Measurements from ENCODE around the gene KIF16B.

DNA sequence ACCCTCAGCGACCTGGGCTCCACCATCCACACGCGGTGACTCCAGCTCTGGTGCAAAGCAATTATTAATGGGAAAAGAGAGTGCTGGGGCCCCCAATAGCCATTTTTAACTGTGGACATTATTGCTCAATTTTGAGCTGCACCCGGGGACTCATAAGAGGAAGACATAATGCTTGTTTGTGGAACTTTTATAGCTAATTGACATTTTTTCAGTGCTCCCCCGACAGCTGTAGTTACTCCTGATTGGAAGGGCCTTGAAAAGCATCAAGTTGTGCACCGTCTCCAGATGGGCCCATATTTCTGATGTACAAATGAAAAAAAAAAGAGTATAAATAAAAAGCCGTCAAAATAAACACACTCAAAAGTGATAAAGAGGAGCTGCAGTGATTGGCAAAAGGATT lies 327.0 kb downstream of the KIF16B start:
- TF ChIP-seq, protein P1, sequence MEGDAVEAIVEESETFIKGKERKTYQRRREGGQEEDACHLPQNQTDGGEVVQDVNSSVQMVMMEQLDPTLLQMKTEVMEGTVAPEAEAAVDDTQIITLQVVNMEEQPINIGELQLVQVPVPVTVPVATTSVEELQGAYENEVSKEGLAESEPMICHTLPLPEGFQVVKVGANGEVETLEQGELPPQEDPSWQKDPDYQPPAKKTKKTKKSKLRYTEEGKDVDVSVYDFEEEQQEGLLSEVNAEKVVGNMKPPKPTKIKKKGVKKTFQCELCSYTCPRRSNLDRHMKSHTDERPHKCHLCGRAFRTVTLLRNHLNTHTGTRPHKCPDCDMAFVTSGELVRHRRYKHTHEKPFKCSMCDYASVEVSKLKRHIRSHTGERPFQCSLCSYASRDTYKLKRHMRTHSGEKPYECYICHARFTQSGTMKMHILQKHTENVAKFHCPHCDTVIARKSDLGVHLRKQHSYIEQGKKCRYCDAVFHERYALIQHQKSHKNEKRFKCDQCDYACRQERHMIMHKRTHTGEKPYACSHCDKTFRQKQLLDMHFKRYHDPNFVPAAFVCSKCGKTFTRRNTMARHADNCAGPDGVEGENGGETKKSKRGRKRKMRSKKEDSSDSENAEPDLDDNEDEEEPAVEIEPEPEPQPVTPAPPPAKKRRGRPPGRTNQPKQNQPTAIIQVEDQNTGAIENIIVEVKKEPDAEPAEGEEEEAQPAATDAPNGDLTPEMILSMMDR (IDR thresholded peaks at IDR 0.05; ENCODE audit: poor library complexity), result no peak
- no peak for TF ChIP-seq EZH2phosphoT487 (IDR thresholded peaks at IDR 0.05; ENCODE audit: low read depth, severe bottlenecking, unreplicated experiment)

Measured in hepatocyte (in vitro differentiated cells).